ENCODE data around the gene TDRD3.

DNA sequence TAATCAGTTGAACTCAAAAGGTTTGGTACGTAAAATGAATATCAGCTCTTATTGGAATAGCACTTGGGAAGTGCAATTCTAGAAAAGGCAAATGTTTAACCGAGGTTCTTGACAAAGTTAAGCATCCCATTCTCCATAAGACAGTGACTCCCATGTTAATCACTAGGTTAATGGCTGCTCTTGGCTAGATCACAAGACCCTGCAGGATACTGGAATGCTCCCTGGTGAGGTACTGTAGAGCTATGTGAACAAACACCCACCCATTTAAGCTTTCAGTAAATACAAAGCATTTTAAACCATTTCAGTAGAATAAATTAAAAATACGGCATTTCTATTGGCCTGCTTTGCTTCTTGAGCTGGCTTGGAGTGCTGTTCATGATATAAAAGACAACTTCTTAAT, 56.5 kb downstream of the TDRD3 start:
- TF ChIP-seq POLR2A (IDR thresholded peaks at IDR 0.05; ENCODE audit: low read depth, low read length) (no peak), POLR2AphosphoS5 (IDR thresholded peaks at IDR 0.05; ENCODE audit: low read depth, low read length) (no peak), TAF1 (IDR thresholded peaks at IDR 0.05; ENCODE audit: low read depth, low read length) (no peak), SPI1 (IDR thresholded peaks at IDR 0.05; ENCODE audit: low read depth, low read length) (no peak), PAX5 (IDR thresholded peaks at IDR 0.05; ENCODE audit: insufficient read depth, low read length, severe bottlenecking) (no peak), POU2F2 (IDR thresholded peaks at IDR 0.05; ENCODE audit: low read depth, low read length) (no peak)
